CD4-positive, alpha-beta memory T cell (primary cell): ENCODE results near the gene SMC1B. TPM values are rescaled to one million over a fixed set of nuclear protein-coding genes. Genes with fewer than 3 reads are reported as not detected.
A peak's percentile ranks its signal among the peaks of the same experiment; 100 is the strongest.

Source experiments
- CTCF ChIA-PET: fragments of 350-600 bp; sonication (Branson Sonifier 250); formaldehyde crosslinking; loops from one replicate; lab custom pipeline; 2021; ENCODE audit warnings: inconsistent platforms; ENCODE audit not compliant: partially characterized antibody; lab: Charles Lee
- POLR2A ChIA-PET: fragments of 350-600 bp; sonication (Branson Sonifier 250); formaldehyde crosslinking; loops from one replicate; lab custom pipeline; 2021; ENCODE audit not compliant: partially characterized antibody; lab: Charles Lee
- DNase-seq, 5 donors: peaks; one replicate each; pipeline versions ENCODE4 v3.0.0 to v3.0.0-alpha.2; 2020 to 2022; ENCODE audit warnings: mixed read lengths in 1 of 5
- H3K27ac ChIP-seq: one replicate; pipeline ENCODE4 v1.7.0; 2013; ENCODE audit warnings: low read depth, low read length
- H3K27me3 ChIP-seq: 2 replicates; pipeline ENCODE4 v1.7.0; 2013; ENCODE audit warnings: mild to moderate bottlenecking, low read length, moderate library complexity; ENCODE audit not compliant: insufficient read depth
- H3K36me3 ChIP-seq: 2 replicates; pipeline ENCODE4 v1.7.0; 2013; ENCODE audit warnings: mild to moderate bottlenecking, low read length, moderate library complexity; ENCODE audit not compliant: insufficient read depth
- H3K4me1 ChIP-seq: 2 replicates; pipeline ENCODE4 v1.7.0; 2013; ENCODE audit warnings: mild to moderate bottlenecking, low read length, moderate library complexity; ENCODE audit not compliant: insufficient read depth
- H3K4me3 ChIP-seq, 2 donors: one replicate each; pipeline ENCODE4 v1.7.0; 2013; ENCODE audit warnings: low read length in 2 of 2, mild to moderate bottlenecking in 1 of 2
- H3K9me3 ChIP-seq, 2 donors: one replicate each; pipeline ENCODE4 v1.7.0; 2013; ENCODE audit warnings: low read length in 2 of 2, control low read depth in 1 of 2; ENCODE audit not compliant: control insufficient read depth in 1 of 2
- H3K27ac Mint-ChIP-seq, 7 donors: one replicate each; pipeline ENCODE4 v1.8.0; 2020 to 2021; ENCODE audit warnings: mixed read lengths in 7 of 7, mild to moderate bottlenecking in 6 of 7, inconsistent platforms in 3 of 7, moderate library complexity in 3 of 7
- H3K27me3 Mint-ChIP-seq, 2 donors: one replicate each; pipeline ENCODE4 v1.8.0; 2020 to 2021; ENCODE audit warnings: mixed read lengths in 2 of 2
- H3K36me3 Mint-ChIP-seq, 2 donors: one replicate each; pipeline ENCODE4 v1.8.0; 2020 to 2021; ENCODE audit warnings: mixed read lengths in 2 of 2, inconsistent platforms in 1 of 2, mild to moderate bottlenecking in 1 of 2
- H3K4me1 Mint-ChIP-seq, 4 donors: one replicate each; pipeline ENCODE4 v1.8.0; 2020 to 2021; ENCODE audit warnings: mixed read lengths in 4 of 4, mild to moderate bottlenecking in 1 of 4
- H3K4me3 Mint-ChIP-seq, 8 donors: one replicate each; pipeline ENCODE4 v1.8.0; 2020 to 2021; ENCODE audit warnings: mixed read lengths in 8 of 8, mild to moderate bottlenecking in 7 of 8, moderate library complexity in 6 of 8, inconsistent platforms in 3 of 8
- H3K9me3 Mint-ChIP-seq, 8 donors: one replicate each; pipeline ENCODE4 v1.8.0; 2020 to 2021; ENCODE audit warnings: mixed read lengths in 8 of 8, mild to moderate bottlenecking in 5 of 8, inconsistent platforms in 3 of 8, moderate library complexity in 1 of 8
- intact Hi-C: fragments of 100-400 bp; cut with micrococcal nuclease; formaldehyde crosslinking; loops from one replicate; pipeline ENCODE4 v1.15.1; 2023
- polyA plus RNA-seq, 2 donors: library from polyadenylated mRNA; unstranded; fragments of 300-500 nt; fragmentation: Illumina TruSeq; gene quantifications; one replicate each; pipeline ENCODE4 v1.2.3, GENCODE V29; 2021
- total RNA-seq, 2 experiments: library from RNA; stranded (reverse); gene quantifications; one replicate each; pipeline ENCODE4 v1.2.3, GENCODE V29; 2021

SMC1B gene
- total and polyA plus RNA-seq, 4 experiments from 2014 or later = 0.08 TPM; not detected in 3

- peaks cover 81% of the 10 kb centered on the region for H3K4me1 ChIP-seq
- Mint-ChIP-seq H3K36me3 (peaks cover 0 to 13% of the 10 kb centered on the region in 2 donors), H3K27me3 (no peaks in the 10 kb centered on the region), H3K9me3 (peaks cover 0 to 2% (median 0%) of the 10 kb centered on the region in 8 donors), H3K4me3 (peak overlapping the region in 2 of 8 donors; percentile 12 to 43), H3K27ac (peak overlapping the region; percentile 96 to 100 (median 99)), H3K4me1 (peaks cover 43 to 94% (median 80%) of the 10 kb centered on the region in 4 donors)
- intact Hi-C loops = loop anchor here (5.0 kb wide), 3 partner anchors 35 to 720 kb away; partner anchors contain the start of genes NUP50 and UPK3A
- H3K27me3 ChIP-seq = no peaks in the 10 kb centered on the region
- H3K9me3 ChIP-seq = no peaks in the 10 kb centered on the region
- peak overlapping the region in 1 of 2 donors; percentile 49 for H3K4me3 ChIP-seq
- H3K27ac ChIP-seq = peak overlapping the region; percentile 94
- ChIA-PET CTCF (no interaction called here), POLR2A (interaction anchor here (1.4 to 4.2 kb wide), 3 partner anchors 7 to 24 kb away, joined by 8 to 41 read pairs (median 27); partner anchors contain the start of gene FAM118A)
- H3K36me3 ChIP-seq = peaks cover 3% of the 10 kb centered on the region
- DNase-seq = no peak
Measured at GRCh38 chr22:45316796-45317526, 96.4 kb downstream of the SMC1B start.

GRCh38 chr22:45314786-45315185 is 98.6 kb downstream of the SMC1B start:
- Mint-ChIP-seq H3K36me3 (peaks cover 0 to 22% of the 10 kb centered on the region in 2 donors), H3K4me3 (no peak overlapping the region), H3K27me3 (no peaks in the 10 kb centered on the region), H3K27ac (peak overlapping the region; percentile 53 to 100 (median 99)), H3K4me1 (peaks cover 53 to 91% (median 78%) of the 10 kb centered on the region in 4 donors), H3K9me3 (no peaks in the 10 kb centered on the region)
- no peaks in the 10 kb centered on the region for H3K27me3 ChIP-seq
- no peaks in the 10 kb centered on the region for H3K9me3 ChIP-seq
- H3K27ac ChIP-seq = no peak overlapping the region
- intact Hi-C loops = loop anchor here (5.0 kb wide), 3 partner anchors 32 to 723 kb away; partner anchors contain the start of genes NUP50 and UPK3A
- ChIA-PET CTCF (no interaction called here), POLR2A (interaction anchor here (2.0 kb wide), 1 partner anchor 8 kb away, joined by 6 read pairs; no protein-coding TSS in a partner anchor)
- no peak for DNase-seq
- no peaks in the 10 kb centered on the region for H3K36me3 ChIP-seq
- peaks cover 81% of the 10 kb centered on the region for H3K4me1 ChIP-seq
- no peak overlapping the region for H3K4me3 ChIP-seq

- no peaks in the 10 kb centered on the region for H3K27me3 ChIP-seq
- H3K4me3 ChIP-seq = no peak overlapping the region
- no peak overlapping the region for H3K27ac ChIP-seq
- peaks cover 0 to 22% of the 10 kb centered on the region in 2 donors for H3K36me3 Mint-ChIP-seq
- H3K27me3 Mint-ChIP-seq = no peaks in the 10 kb centered on the region
- H3K4me3 Mint-ChIP-seq = peak overlapping the region in 2 of 8 donors; percentile 8 to 29
- H3K4me1 ChIP-seq = peaks cover 76% of the 10 kb centered on the region
- CTCF ChIA-PET = no interaction called here
- H3K9me3 Mint-ChIP-seq = no peaks in the 10 kb centered on the region
- no peak for DNase-seq
- peaks cover 51 to 90% (median 77%) of the 10 kb centered on the region in 4 donors for H3K4me1 Mint-ChIP-seq
- no peaks in the 10 kb centered on the region for H3K36me3 ChIP-seq
- H3K9me3 ChIP-seq = no peaks in the 10 kb centered on the region
- H3K27ac Mint-ChIP-seq = peak overlapping the region; percentile 62 to 100 (median 96)
- intact Hi-C loops = no loop called here
- POLR2A ChIA-PET = interaction anchor here (2.0 kb wide), 1 partner anchor 9 kb away, joined by 6 read pairs; no protein-coding TSS in a partner anchor
Measured at GRCh38 chr22:45314054-45314721, 99.2 kb downstream of the SMC1B start.

- Mint-ChIP-seq H3K36me3 (peaks cover 0 to 20% of the 10 kb centered on the region in 2 donors), H3K27me3 (no peaks in the 10 kb centered on the region), H3K4me3 (peak overlapping the region in 4 of 8 donors; percentile 5 to 19 (median 6)), H3K4me1 (peaks cover 52 to 84% (median 72%) of the 10 kb centered on the region in 4 donors), H3K27ac (peak overlapping the region; percentile 10 to 97 (median 88)), H3K9me3 (no peaks in the 10 kb centered on the region)
- intact Hi-C loops = no loop called here
- Histone ChIP-seq H3K4me3 (no peak overlapping the region), H3K27me3 (no peaks in the 10 kb centered on the region), H3K4me1 (peaks cover 73% of the 10 kb centered on the region), H3K36me3 (no peaks in the 10 kb centered on the region), H3K9me3 (no peaks in the 10 kb centered on the region), H3K27ac (no peak overlapping the region)
- DNase-seq = no peak
- CTCF ChIA-PET = no interaction called here
- POLR2A ChIA-PET = interaction anchor here (1.5 to 2.0 kb wide), 2 partner anchors 10 to 16 kb away, joined by 6 read pairs; no protein-coding TSS in a partner anchor
Measured at GRCh38 chr22:45312856-45313255, 100.5 kb downstream of the SMC1B start.

GRCh38 chr22:45312415-45312814 is 101.0 kb downstream of the SMC1B start:
- DNase-seq = no peak
- Histone ChIP-seq H3K36me3 (no peaks in the 10 kb centered on the region), H3K27ac (no peak overlapping the region), H3K4me1 (peaks cover 69% of the 10 kb centered on the region), H3K4me3 (no peak overlapping the region), H3K9me3 (no peaks in the 10 kb centered on the region), H3K27me3 (no peaks in the 10 kb centered on the region)
- CTCF ChIA-PET = no interaction called here
- Mint-ChIP-seq H3K27me3 (no peaks in the 10 kb centered on the region), H3K4me1 (peaks cover 50 to 80% (median 67%) of the 10 kb centered on the region in 4 donors), H3K4me3 (peak overlapping the region in 4 of 8 donors; percentile 5 to 19 (median 6)), H3K27ac (peak overlapping the region; percentile 10 to 97 (median 89)), H3K9me3 (no peaks in the 10 kb centered on the region), H3K36me3 (peaks cover 0 to 20% of the 10 kb centered on the region in 2 donors)
- POLR2A ChIA-PET = interaction anchor here (1.5 kb wide), 1 partner anchor 16 kb away, joined by 6 read pairs; no protein-coding TSS in a partner anchor
- intact Hi-C loops = no loop called here

- peak overlapping the region; percentile 47 to 80 for H3K4me3 ChIP-seq
- Mint-ChIP-seq H3K36me3 (peaks cover 0 to 20% of the 10 kb centered on the region in 2 donors), H3K4me1 (peaks cover 47 to 68% (median 56%) of the 10 kb centered on the region in 4 donors), H3K4me3 (peak overlapping the region; percentile 86 to 94 (median 90)), H3K27me3 (no peaks in the 10 kb centered on the region), H3K27ac (peak overlapping the region; percentile 91 to 97 (median 95)), H3K9me3 (no peaks in the 10 kb centered on the region)
- intact Hi-C loops = no loop called here
- H3K4me1 ChIP-seq = peaks cover 55% of the 10 kb centered on the region
- no peaks in the 10 kb centered on the region for H3K9me3 ChIP-seq
- H3K27ac ChIP-seq = peak overlapping the region; percentile 82
- no peak for DNase-seq
- H3K27me3 ChIP-seq = no peaks in the 10 kb centered on the region
- ChIA-PET CTCF (interaction anchor here (1.3 kb wide), 1 partner anchor 127 kb away, joined by 3 read pairs; no protein-coding TSS in a partner anchor), POLR2A (interaction anchor here (0.8 to 4.3 kb wide), 6 partner anchors 8 to 147 kb away, joined by 3 to 41 read pairs (median 6); partner anchors contain the start of genes NUP50, RIBC2 and SMC1B)
- H3K36me3 ChIP-seq = no peaks in the 10 kb centered on the region
Measured at GRCh38 chr22:45310977-45311531, 102.3 kb downstream of the SMC1B start.
